ENCODE results near the gene IBA57.
"Not testable (repeated sequence)": the region's sequence is repeated elsewhere in the genome, so short reads cannot be mapped to it uniquely, and the experiment has no call there.

IBA57 gene

DNA sequence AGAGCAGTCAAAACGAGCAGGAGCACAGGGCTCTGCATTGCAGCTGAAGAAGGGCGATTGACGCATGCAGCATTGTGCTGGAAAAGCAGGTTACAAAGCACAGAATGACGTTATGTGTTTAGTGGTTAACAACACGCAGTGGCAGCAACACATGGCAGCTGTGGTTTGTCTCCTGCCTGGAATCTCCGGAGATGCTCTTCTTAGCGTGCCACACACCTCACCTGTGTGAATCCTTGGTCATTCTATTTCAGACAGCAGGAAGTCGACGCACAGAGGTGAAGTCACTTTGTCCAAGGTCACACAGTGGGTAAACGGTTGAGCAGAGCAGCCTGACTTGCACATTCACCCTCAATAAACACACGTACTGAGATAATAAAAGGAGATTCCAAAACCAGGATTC lies 56.9 kb downstream of the IBA57 start:
- in situ Hi-C loops (cut with HindIII; ENCODE audit: low pct_unique_long_range_greater_than_20kb, low sequenced_read_pairs): no loop called here
- TF ChIP-seq JUND (IDR thresholded peaks at IDR 0.05; ENCODE audit: low read depth): no peak
- no peak for DNase-seq (ENCODE audit: low read depth in 1 of 2, low spot score in 1 of 2)

- TF ChIP-seq JUND (IDR thresholded peaks at IDR 0.05; ENCODE audit: low read depth): no peak
- in situ Hi-C loops (cut with HindIII; ENCODE audit: low pct_unique_long_range_greater_than_20kb, low sequenced_read_pairs): no loop called here
- DNase-seq (ENCODE audit: low read depth in 1 of 2, low spot score in 1 of 2): no peak
Measured at GRCh38 chr1:228224198-228225164, 58.9 kb downstream of the IBA57 start.

DNA sequence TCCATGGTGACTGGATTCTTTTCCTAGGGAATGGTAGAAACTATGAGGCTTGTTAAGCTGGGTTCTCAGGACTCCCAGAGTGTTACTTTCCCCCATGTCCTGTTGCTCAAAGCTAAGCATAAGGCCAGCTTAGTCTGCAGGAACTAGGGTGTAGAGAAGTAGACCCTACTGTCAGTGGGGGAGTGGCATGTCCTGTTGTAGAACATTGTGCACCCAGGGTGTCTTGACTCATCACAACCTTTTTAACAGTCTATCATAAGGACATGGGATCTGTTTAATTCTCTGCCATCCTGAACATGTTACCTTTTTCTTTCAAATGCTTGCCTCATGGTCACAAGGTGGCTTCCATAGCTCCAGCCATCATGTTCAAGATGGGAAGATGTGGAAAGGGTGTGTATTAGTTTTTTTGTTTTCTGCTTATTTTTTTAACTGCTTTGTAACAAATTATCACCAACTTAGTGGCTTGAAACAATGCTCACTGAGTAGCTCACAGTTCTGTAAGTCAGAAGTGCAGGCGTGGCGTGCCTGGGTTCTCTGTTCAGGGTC lies 59.6 kb downstream of the IBA57 start:
- TF ChIP-seq JUND (IDR thresholded peaks at IDR 0.05; ENCODE audit: low read depth): no peak
- in situ Hi-C loops (cut with HindIII; ENCODE audit: low pct_unique_long_range_greater_than_20kb, low sequenced_read_pairs): no loop called here
- no peak for DNase-seq (ENCODE audit: low read depth in 1 of 2, low spot score in 1 of 2)

DNA sequence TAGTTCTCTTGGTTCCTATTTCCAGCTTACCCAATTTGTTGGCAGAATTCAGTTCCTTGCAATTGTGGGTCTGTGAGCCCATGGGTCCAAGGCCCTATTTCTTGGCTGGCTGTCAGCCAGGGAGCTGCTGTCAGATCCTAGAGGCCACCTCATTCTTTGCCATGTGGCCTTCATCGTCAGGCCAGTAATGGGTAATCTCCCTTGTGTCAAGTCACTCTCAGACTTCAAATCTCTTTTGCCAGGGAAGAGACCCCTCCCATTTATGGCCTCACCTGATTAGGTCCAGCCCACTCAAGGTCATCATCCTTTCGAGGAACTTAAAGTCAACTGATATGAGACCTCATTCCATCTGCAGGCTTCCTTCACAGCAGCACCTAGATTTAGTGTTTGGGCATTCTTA lies 60.1 kb downstream of the IBA57 start:
- in situ Hi-C loops (cut with HindIII; ENCODE audit: low pct_unique_long_range_greater_than_20kb, low sequenced_read_pairs): no loop called here
- DNase-seq (ENCODE audit: low read depth in 1 of 2, low spot score in 1 of 2): no peak
- TF ChIP-seq JUND (IDR thresholded peaks at IDR 0.05; ENCODE audit: low read depth): no peak

DNA sequence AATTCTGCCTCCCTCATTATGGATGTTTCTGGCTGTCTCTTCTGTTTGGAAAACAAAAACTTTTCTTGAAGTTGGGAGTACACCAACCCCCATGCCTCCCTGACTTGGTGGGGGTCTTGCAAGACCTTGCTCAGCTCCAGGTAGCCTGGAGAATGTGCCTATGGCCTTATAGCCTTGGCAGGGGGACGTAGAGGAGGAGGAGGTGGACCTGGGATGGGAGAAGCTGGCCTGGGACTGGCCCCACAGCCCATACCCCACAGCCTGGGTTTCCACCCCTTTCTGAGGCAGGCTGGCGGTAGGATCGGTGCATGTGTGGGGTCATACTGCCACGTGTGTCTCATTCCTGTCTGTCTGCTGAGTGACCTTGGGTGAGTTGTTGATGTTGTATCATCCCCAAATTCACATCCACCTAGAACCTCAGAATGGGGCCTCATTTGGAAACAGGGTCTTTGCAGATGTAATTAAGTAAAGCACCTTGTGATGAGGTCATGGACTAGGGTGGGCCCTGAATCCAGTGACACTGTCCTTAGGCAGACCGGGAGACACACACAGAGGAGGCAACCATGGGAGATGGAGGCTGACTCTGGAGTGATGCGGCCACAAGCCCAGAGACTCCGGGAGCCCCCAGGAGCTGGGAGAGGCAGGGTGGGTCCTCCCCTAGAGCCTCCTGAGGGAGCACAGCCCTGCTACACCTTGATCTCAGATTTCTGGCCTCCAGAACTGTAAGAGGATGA lies 60.7 kb downstream of the IBA57 start:
- no peak for DNase-seq (ENCODE audit: low read depth in 1 of 2, low spot score in 1 of 2)
- no peak for TF ChIP-seq JUND (IDR thresholded peaks at IDR 0.05; ENCODE audit: low read depth)
- in situ Hi-C loops (cut with HindIII; ENCODE audit: low pct_unique_long_range_greater_than_20kb, low sequenced_read_pairs): no loop called here

GRCh38 chr1:228226956-228227791 lies 61.6 kb downstream of the IBA57 start:
- DNase-seq (ENCODE audit: low read depth in 1 of 2, low spot score in 1 of 2): peak in 1 of 2 experiments; percentile 49
- no peak for TF ChIP-seq JUND (IDR thresholded peaks at IDR 0.05; ENCODE audit: low read depth)
- in situ Hi-C loops (cut with HindIII; ENCODE audit: low pct_unique_long_range_greater_than_20kb, low sequenced_read_pairs): no loop called here

GRCh38 chr1:228228147-228228546 lies 62.5 kb downstream of the IBA57 start:
- in situ Hi-C loops (cut with HindIII; ENCODE audit: low pct_unique_long_range_greater_than_20kb, low sequenced_read_pairs); DNase-seq (ENCODE audit: low read depth in 1 of 2, low spot score in 1 of 2): not testable (repeated sequence)

- in situ Hi-C loops (cut with HindIII; ENCODE audit: low pct_unique_long_range_greater_than_20kb, low sequenced_read_pairs): no loop called here
- peak in 1 of 2 experiments; percentile 34 for DNase-seq (ENCODE audit: low read depth in 1 of 2, low spot score in 1 of 2)
- TF ChIP-seq JUND (IDR thresholded peaks at IDR 0.05; ENCODE audit: low read depth): no peak
Measured at GRCh38 chr1:228228601-228229074, 63.0 kb downstream of the IBA57 start.

DNA sequence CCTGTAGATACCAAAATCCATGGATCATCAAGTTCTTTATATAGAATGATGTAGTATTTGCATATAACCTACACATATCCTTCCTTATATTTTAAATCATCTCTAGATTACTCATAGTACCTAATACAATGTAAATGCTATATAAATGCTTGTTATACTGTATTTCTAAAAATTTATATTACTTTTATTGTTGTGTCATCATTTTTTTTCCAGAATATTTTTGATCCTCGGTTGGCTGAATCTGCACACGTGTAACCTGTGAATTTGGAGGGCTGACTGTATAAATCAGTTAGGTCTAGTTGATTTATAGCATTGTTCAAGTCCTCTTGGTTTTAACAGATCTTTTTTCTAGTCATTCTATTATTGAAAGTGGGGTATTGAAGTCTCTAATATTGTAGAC lies 65.6 kb downstream of the IBA57 start:
- in situ Hi-C loops (cut with HindIII; ENCODE audit: low pct_unique_long_range_greater_than_20kb, low sequenced_read_pairs): no loop called here

More for the DNA sequence above, 65.6 kb downstream of the IBA57 start:
- DNase-seq (ENCODE audit: low read depth in 1 of 2, low spot score in 1 of 2): no peak
- TF ChIP-seq JUND (IDR thresholded peaks at IDR 0.05; ENCODE audit: low read depth): no peak
